ENCODE data around the gene LAMB4.

LAMB4 gene

DNA sequence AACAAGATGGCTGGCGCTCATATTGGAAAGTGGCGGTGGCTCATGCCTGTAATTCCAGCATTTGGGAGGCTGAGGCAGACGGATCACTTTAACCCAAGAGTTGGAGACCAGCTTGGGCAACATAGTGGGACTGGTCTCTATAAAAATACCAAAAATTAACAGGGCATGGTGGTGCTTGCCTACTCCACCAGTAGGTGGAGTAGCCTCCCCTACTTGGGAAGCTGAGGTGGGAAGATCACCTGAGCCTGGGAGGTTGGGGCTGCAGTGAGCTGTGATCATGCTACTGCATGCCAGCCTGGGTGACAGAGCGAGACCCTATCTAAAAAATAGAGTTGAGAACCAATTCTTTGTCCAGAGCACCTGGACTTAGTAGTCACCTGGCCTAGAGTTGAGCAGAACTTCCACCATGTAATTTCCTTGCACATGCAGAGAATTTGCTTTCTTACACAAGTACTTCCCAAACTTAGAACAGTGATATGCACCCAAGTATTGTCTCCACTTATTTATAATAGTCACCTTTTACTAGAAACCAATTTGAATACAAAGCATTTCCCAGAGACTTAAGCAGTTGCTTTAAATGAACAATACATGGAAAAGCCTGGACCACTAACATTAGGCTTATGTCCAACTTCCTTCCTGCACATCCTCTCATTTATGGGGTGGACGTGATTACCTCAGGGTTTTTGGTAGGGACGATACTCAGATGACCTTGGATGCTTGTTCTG, 15.9 kb downstream of the LAMB4 start:
- H3K4me3 ChIP-seq (ENCODE audit: low read depth, low read length), result no peak overlapping the region
- TF ChIP-seq, protein P1, sequence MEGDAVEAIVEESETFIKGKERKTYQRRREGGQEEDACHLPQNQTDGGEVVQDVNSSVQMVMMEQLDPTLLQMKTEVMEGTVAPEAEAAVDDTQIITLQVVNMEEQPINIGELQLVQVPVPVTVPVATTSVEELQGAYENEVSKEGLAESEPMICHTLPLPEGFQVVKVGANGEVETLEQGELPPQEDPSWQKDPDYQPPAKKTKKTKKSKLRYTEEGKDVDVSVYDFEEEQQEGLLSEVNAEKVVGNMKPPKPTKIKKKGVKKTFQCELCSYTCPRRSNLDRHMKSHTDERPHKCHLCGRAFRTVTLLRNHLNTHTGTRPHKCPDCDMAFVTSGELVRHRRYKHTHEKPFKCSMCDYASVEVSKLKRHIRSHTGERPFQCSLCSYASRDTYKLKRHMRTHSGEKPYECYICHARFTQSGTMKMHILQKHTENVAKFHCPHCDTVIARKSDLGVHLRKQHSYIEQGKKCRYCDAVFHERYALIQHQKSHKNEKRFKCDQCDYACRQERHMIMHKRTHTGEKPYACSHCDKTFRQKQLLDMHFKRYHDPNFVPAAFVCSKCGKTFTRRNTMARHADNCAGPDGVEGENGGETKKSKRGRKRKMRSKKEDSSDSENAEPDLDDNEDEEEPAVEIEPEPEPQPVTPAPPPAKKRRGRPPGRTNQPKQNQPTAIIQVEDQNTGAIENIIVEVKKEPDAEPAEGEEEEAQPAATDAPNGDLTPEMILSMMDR (IDR thresholded peaks at IDR 0.05; ENCODE audit: low read depth, low read length, missing control alignments), result peak; percentile 80
- no peak for DNase-seq (ENCODE audit: low read depth)

DNA sequence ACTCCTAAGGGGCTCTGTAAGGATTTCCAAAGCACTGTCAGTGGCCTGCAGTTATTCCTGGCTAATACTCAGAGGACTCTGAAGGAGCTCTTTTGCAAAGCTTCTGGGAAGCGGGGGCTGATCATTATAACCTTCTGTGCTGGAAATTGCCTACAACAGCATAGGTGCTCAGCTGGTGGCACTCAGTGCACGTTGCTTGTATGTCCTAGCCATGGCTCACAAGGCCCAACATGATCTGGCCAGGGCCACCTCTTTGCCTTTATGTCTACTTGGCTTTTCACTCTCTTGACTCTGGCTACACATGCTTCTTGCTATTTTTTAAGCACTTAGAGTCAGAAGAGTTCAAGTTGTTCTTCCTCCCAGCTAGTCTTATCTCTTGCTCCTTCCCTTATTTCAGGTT, 17.5 kb downstream of the LAMB4 start:
- TF ChIP-seq, protein P1 (IDR thresholded peaks at IDR 0.05; ENCODE audit: low read depth, low read length, missing control alignments), result no peak
- H3K4me3 ChIP-seq (ENCODE audit: low read depth, low read length), result no peak overlapping the region
- DNase-seq (ENCODE audit: low read depth), result no peak

DNA sequence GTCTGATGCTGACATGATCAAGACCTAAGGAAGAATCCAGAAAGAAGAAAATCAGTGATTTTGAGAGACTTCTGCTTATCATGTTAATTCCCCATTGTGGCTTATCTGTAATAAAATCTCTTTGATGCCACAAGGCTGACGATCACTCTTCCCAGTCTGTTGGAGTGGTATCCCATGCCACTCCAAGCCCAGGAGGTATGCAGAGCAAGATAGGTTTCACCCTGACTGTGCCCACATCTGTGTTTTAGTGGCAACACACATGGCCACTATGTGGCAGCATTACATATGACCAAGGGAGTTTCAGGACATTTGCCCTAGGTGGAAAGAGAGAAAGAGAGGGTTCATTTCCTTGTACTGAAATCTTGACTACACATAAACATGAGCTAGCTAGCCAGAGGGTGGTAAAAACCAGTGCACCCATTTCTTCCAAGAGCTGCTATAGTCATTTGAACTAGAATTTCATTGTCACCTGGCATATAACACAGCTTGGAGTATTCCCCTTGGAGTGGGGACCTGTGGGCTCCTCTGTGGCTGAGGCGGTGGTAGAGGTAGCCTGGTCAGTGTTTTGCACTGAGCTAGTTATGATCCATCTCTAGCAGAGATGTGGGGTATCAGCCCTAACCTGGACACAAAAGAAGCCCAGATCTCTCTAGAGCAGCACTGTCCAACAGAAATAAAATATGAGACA, 20.8 kb downstream of the LAMB4 start:
- DNase-seq (ENCODE audit: low read depth), result no peak
- TF ChIP-seq, protein P1 (IDR thresholded peaks at IDR 0.05; ENCODE audit: low read depth, low read length, missing control alignments), result peak; percentile 37
- no peak overlapping the region for H3K4me3 ChIP-seq (ENCODE audit: low read depth, low read length)

DNA sequence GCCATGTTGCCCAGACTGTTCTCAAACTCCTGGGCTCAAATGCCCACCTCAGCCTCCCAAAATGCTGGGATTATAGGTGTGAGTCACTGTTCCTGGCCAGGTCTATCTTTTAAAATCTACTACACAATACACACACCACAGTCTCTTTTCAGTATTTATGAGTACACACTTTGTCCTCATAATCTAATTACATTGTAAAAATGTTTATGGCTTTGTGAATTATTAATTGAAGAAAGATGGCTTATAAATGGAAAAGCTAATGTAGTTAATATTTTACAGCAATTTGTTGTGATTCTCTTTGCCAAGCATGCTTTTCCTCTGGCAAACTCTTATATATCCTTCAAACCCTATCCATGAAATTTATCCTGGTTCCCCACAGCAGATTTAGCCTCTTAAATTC, 22.0 kb downstream of the LAMB4 start:
- TF ChIP-seq, protein P1 (IDR thresholded peaks at IDR 0.05; ENCODE audit: low read depth, low read length, missing control alignments), result no peak
- DNase-seq (ENCODE audit: low read depth), result no peak
- H3K4me3 ChIP-seq (ENCODE audit: low read depth, low read length), result no peak overlapping the region

DNA sequence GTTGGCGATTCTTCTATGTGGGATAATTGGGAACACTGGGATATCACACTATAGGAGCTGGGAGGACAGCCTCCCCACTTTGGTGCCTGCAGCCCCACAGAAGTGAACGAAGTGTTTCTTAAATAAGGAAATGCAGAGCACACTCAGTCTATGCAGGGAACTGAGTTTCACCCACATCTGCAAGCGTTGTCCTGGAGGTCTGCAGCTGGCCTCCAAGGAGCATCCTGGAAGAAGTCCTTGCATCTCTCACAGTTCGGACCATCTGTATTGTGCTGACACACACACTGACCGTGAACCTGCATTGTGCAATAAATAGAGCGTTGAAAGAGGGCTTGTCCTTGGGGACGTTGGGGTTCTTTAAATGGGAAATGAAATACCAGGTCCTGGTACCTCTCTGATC, 25.8 kb downstream of the LAMB4 start:
- TF ChIP-seq, protein P1 (IDR thresholded peaks at IDR 0.05; ENCODE audit: low read depth, low read length, missing control alignments), result no peak
- DNase-seq (ENCODE audit: low read depth), result no peak
- H3K4me3 ChIP-seq (ENCODE audit: low read depth, low read length), result no peak overlapping the region

DNA sequence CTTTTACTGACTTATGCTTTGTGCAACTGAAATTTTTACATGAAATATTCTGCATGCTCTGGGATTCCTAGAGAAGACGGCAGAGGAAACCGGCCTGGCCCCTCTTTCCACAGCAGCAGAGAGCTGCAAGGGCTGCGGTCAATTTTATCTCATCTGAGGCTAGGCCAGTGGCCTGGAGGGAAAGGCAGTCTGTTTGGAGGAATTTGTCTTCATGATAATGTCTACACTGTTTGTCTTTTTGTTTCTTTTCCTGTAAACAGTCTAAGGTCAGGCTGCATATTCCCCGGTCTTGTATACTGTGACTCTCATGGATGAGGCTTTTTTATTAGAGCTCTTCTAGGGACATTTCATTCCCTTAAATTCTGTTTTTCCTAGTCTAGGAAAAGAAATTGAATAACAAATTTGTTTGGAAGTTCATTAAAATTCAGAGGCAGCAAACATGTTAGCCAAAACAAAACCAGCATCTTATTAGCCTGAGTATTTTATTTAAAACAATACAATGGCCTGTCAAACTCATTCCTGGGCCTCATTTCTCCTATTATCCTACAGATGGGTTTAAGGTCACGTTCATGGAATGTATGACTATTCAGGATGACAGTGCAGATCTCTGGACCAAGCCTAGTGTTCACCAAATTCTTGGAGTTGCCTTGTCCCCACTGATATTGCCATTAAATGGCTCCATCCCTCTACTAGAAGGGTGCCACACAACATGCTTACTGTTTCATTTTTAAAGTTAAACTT, 26.4 kb downstream of the LAMB4 start:
- no peak for DNase-seq (ENCODE audit: low read depth)
- H3K4me3 ChIP-seq (ENCODE audit: low read depth, low read length), result no peak overlapping the region
- TF ChIP-seq, protein P1 (IDR thresholded peaks at IDR 0.05; ENCODE audit: low read depth, low read length, missing control alignments), result no peak

Data from GM12864 (cell line).